ENCODE measurements around the gene ARPC5.

The ARPC5 gene

DNA sequence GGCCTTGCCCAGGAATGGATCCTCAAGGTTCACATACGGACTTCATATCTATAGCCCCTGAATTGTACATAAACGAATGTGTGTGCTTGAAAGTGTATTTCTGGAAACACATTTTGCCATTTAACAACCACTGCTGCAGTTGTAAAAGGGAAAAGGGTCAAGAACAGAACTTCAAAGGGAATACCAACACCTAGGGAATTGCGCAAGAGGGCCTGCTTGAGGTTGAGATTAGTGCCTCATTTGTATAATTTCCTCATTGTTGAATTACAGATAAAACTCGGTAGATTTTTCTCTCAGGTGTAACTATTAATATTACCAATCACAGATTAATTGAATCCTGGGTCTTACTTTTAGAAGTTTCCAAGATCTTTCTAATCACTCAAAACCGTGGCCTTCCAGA, 51.4 kb downstream of the ARPC5 start:
- no peak for DNase-seq

GRCh38 chr1:183583466-183583865, 52.1 kb downstream of the ARPC5 start:
- DNase-seq: no peak

DNA sequence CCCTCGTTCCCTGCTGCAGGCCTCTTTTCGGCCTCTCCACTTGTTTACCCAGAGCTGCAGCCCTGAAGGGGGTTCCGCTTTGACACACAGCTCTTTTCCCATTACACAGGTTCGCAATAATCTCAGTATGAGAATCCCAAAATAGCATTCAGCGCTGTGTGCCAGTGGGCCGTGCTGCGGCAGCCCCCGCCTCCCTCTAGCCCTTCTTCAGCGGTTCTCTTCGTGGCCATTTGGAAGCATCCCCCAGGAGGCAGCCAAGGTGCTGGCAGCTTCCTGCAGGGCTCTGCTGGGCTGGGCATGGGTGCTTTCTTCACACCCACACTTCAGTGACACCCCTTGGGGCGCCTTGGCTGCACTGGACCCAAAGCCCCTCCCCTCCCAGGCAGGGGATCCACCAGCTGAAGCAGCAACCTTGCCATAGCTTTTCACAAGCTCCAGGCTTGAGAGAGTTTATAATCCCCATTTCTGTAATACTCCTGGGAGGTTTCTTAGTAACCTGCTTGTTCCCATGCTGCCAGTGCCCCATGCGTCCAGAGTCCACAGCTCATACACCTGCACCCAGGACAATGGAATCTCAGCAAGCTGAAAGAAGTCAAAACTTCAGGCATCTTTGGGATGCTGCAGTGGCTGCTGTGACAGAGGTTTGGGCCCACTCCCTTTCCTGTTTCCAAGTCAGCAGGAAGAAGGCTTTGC, 53.4 kb downstream of the ARPC5 start:
- no peak for DNase-seq

DNA sequence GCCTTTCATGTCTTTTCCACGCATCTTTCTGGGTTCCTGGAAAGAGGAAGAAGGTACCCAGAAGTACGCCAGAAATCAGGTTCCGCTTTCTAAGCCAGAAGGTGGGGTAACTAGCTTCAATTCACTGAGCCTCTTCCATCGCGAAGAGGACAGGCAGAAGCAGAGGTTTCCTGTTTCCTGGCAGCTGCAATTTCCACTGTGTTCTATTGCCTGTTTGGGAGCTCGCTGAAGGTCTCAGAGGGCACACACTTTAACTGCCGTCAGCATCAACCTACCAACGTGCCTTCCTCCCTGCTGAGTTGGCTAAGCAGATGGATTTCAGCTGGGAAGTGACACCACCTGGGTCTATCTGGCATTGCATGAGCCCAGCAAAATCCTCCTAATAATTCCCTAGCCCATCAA, 55.3 kb downstream of the ARPC5 start:
- DNase-seq: no peak

DNA sequence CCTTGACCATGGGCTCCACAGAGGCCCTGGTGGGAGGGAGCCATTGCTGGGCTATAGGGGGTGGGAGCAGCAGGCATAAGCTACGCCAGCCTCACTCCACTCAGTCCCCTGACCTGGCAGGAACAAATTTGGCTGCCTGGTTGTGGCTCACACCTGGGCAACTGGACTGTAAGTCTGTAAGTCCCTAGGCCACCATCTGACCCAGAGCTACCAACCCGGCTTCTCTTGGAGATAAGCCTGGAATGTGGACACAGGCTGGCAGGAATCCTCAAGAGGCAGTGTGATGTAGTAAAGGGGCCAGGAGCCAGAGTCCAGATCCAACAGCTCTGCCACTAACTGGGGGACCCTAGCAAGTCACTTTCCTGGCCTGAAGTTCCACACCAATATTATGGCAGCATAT, 56.7 kb downstream of the ARPC5 start:
- no peak for DNase-seq

- no peak for DNase-seq
Measured at GRCh38 chr1:183577897-183578465, 57.6 kb downstream of the ARPC5 start.

GRCh38 chr1:183576537-183576936, 59.0 kb downstream of the ARPC5 start:
- DNase-seq: no peak

DNA sequence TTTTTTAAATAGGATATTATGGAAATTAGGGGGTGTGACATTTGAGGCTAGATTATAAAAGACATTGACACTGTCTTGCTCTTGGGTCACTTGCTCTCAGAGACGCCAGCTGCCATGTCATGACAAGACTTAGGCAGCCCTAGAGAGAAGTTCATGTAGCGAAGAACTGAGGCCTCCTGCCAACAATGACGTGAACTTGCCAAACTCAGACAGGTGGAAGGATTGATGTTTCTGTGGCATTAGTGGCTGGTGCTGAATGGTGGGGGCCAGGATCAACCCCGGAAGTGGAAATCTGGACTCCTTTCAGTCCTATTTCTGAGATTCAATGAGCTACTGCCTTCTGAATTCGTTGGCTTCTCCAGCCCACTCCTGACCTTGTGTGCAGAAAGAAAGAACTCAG, 60.0 kb downstream of the ARPC5 start:
- no peak for DNase-seq

DNA sequence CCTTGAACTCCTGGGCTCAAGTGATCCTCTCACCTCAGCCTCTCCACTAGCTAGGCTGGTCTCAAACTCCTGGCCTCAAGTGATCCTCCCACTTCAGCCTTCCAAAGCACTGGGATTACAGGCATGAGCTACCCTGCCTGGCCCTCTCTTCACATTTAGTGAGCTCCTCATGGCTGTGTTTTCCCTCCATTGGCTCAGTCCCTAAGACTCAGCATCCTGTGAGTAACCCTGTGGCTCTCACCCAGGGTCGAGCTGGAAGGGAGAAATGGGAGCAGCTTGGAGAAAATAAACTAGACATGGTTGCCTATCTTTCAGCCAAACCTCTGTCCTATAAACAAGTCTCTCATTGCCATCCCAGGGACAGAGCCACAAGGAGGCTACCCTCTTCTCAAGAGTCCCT, 62.9 kb downstream of the ARPC5 start:
- DNase-seq: no peak

GRCh38 chr1:183571678-183572268, 63.8 kb downstream of the ARPC5 start:
- no peak for DNase-seq

Data from activated CD4-positive, alpha-beta T cell treated with anti-CD3 and anti-CD28 coated beads, Interleukin-2, amount 50 U/mL, for 4 hours (primary cell).